GM12891 (cell line): ENCODE measurements around the gene GSPT1.
"Not testable (repeated sequence)": the region's sequence is repeated elsewhere in the genome, so short reads cannot be mapped to it uniquely, and the experiment has no call there.

Experiments used
- PAX5 ChIP-seq: IDR thresholded peaks from 2 replicates; pipeline ENCODE4 v1.6.1; 2011; ENCODE audit warnings: low read length, moderate library complexity, mild to moderate bottlenecking; ENCODE audit not compliant: insufficient read depth, severe bottlenecking
- POLR2A ChIP-seq: IDR thresholded peaks from 2 replicates; pipeline ENCODE4 v1.6.1; 2011; ENCODE audit warnings: low read depth, low read length, control low read depth
- POLR2AphosphoS5 ChIP-seq: IDR thresholded peaks from 2 replicates; pipeline ENCODE4 v1.6.1; 2011; ENCODE audit warnings: low read depth, low read length, control low read depth

- TF ChIP-seq PAX5, POLR2A, POLR2AphosphoS5: not testable (repeated sequence)
Measured at GRCh38 chr16:11924046-11924445, 8.3 kb upstream of the GSPT1 start.
